Left lung (tissue), 10 donors: ENCODE measurements around the gene PNPLA7. TPM values are rescaled to one million over a fixed set of nuclear protein-coding genes. Genes with fewer than 3 reads are reported as not detected.

Experiments
- ATAC-seq: fragments of 200-7000 bp; cut with Tn5 transposase; one replicate; pipeline ENCODE4 v1.9.1; 2020; ENCODE audit warnings: moderate library complexity
- DNase-seq, 4 donors: peaks; one replicate each; pipeline ENCODE4 v3.0.0-alpha.2; 2013 to 2020
- H3K27ac ChIP-seq, 2 donors: fragments of 200-600 bp; sonication (generic) in 1 of 2; one replicate each; pipeline versions ENCODE4 v1.5.0 to v1.8.0; 2020 to 2021
- H3K27me3 ChIP-seq, 2 donors: fragments of 200-600 bp; sonication (generic) in 1 of 2; one replicate each; pipeline versions ENCODE4 v1.5.0 to v1.8.0; 2020 to 2021
- H3K36me3 ChIP-seq, 2 donors: fragments of 200-600 bp; sonication (generic) in 1 of 2; one replicate each; pipeline versions ENCODE4 v1.5.0 to v1.8.0; 2020 to 2021
- H3K4me1 ChIP-seq, 2 donors: fragments of 200-600 bp; one replicate each; pipeline ENCODE4 v1.8.0; 2021
- H3K4me3 ChIP-seq, 2 donors: fragments of 200-600 bp; sonication (generic) in 1 of 2; one replicate each; pipeline versions ENCODE4 v1.5.0 to v1.8.0; 2020 to 2021; ENCODE audit warnings: mild to moderate bottlenecking in 1 of 2
- H3K9me3 ChIP-seq, 2 donors: fragments of 200-600 bp; sonication (generic) in 1 of 2; one replicate each; pipeline versions ENCODE4 v1.5.0 to v1.8.0; 2020 to 2021
- CTCF ChIP-seq, 2 donors: fragments of 200-600 bp; sonication (generic) in 1 of 2; IDR thresholded peaks; one replicate each; pipeline versions ENCODE4 v1.5.0 to v1.8.0; 2021; ENCODE audit warnings: antibody characterized with exemption in 2 of 2
- intact Hi-C, 2 donors: fragments of 100-400 bp; cut with DNase I; formaldehyde crosslinking; loops; one replicate each; pipeline versions ENCODE4 v1.11.2 to v1.14.2; 2022
- polyA plus RNA-seq, 6 donors: library from polyadenylated mRNA; unstranded; fragments of 120-200 nt; gene quantifications; one replicate each; pipeline ENCODE4 v1.2.1, GENCODE V29; 2013; ENCODE audit not compliant: insufficient read length in 6 of 6
- total RNA-seq, 2 donors: library from RNA; stranded (reverse); fragmentation: NEBNext Ultra II Directional; extraction: Animal tissue kit (Norgen Biotek cat#: 25700); gene quantifications; one replicate each; pipeline ENCODE4 v1.2.1, GENCODE V29; 2021
- donor health status: DM: no; HTN: yes; CAD: no.
- donor health status: DM: no; HTN: no; CAD: no.

PNPLA7 gene
- total and polyA plus RNA-seq, 8 donors, result 2.9 to 8.9 (median 4.9) TPM

GRCh38 chr9:137446851-137447471 is 103.2 kb downstream of the PNPLA7 start:
- no peak overlapping the region for H3K4me3 ChIP-seq
- no peak overlapping the region for H3K27ac ChIP-seq
- H3K27me3 ChIP-seq, result peaks cover 4 to 22% of the 10 kb centered on the region in 2 donors
- H3K9me3 ChIP-seq, result no peaks in the 10 kb centered on the region
- peaks cover 0 to 9% of the 10 kb centered on the region in 2 donors for H3K4me1 ChIP-seq
- TF ChIP-seq CTCF (IDR thresholded peaks at IDR 0.05), result no peak
- H3K36me3 ChIP-seq, result peaks cover 0 to 14% of the 10 kb centered on the region in 2 donors
- peak in 1 of 4 donors; percentile 58 for DNase-seq
- intact Hi-C loops, result no loop called here
- ATAC-seq, result peak; percentile 7

GRCh38 chr9:137445930-137446431 is 104.2 kb downstream of the PNPLA7 start:
- DNase-seq (peak in 1 of 4 donors; percentile 69), ATAC-seq (no peak)
- Histone ChIP-seq H3K36me3 (peaks cover 0 to 14% of the 10 kb centered on the region in 2 donors), H3K27me3 (peaks cover 4 to 32% of the 10 kb centered on the region in 2 donors), H3K4me1 (peaks cover 5 to 15% of the 10 kb centered on the region in 2 donors), H3K4me3 (no peak overlapping the region), H3K27ac (no peak overlapping the region), H3K9me3 (no peaks in the 10 kb centered on the region)
- no peak for TF ChIP-seq CTCF (IDR thresholded peaks at IDR 0.05)
- intact Hi-C loops, result no loop called here

GRCh38 chr9:137445275-137445807 is 104.9 kb downstream of the PNPLA7 start:
- DNase-seq (peak in 3 of 4 donors; percentile 63 to 84 (median 84)), ATAC-seq (peak; percentile 90)
- peak; percentile 61 to 83 for TF ChIP-seq CTCF (IDR thresholded peaks at IDR 0.05)
- Histone ChIP-seq H3K36me3 (peaks cover 0 to 14% of the 10 kb centered on the region in 2 donors), H3K4me1 (peaks cover 5 to 15% of the 10 kb centered on the region in 2 donors), H3K27ac (no peak overlapping the region), H3K9me3 (no peaks in the 10 kb centered on the region), H3K4me3 (no peak overlapping the region), H3K27me3 (peaks cover 4 to 32% of the 10 kb centered on the region in 2 donors)
- intact Hi-C loops, result no loop called here

- TF ChIP-seq CTCF (IDR thresholded peaks at IDR 0.05), result no peak
- no peak for ATAC-seq
Observed at GRCh38 chr9:137444106-137444790, 106.0 kb downstream of the PNPLA7 start.

GRCh38 chr9:137441935-137442321 is 108.3 kb downstream of the PNPLA7 start:
- ATAC-seq (no peak), DNase-seq (no peak)
- intact Hi-C loops, result no loop called here
- H3K36me3 ChIP-seq, result no peaks in the 10 kb centered on the region
- TF ChIP-seq CTCF (IDR thresholded peaks at IDR 0.05), result no peak
- no peaks in the 10 kb centered on the region for H3K9me3 ChIP-seq
- no peak overlapping the region for H3K27ac ChIP-seq
- no peak overlapping the region for H3K4me3 ChIP-seq
- H3K4me1 ChIP-seq, result peaks cover 5 to 15% of the 10 kb centered on the region in 2 donors
- peaks cover 4 to 44% of the 10 kb centered on the region in 2 donors for H3K27me3 ChIP-seq

More at GRCh38 chr9:137444106-137444790, 106.0 kb downstream of the PNPLA7 start:
- no peak overlapping the region for H3K4me3 ChIP-seq
- H3K27me3 ChIP-seq, result peaks cover 4 to 35% of the 10 kb centered on the region in 2 donors
- no peak overlapping the region for H3K27ac ChIP-seq
- H3K36me3 ChIP-seq, result peaks cover 0 to 6% of the 10 kb centered on the region in 2 donors
- H3K9me3 ChIP-seq, result no peaks in the 10 kb centered on the region
- peaks cover 5 to 15% of the 10 kb centered on the region in 2 donors for H3K4me1 ChIP-seq
- intact Hi-C loops, result no loop called here
- DNase-seq, result peak in 1 of 4 donors; percentile 49
